HG02798 (cell line): ENCODE data around the gene BPHL.
"Not testable (repeated sequence)": the region's sequence is repeated elsewhere in the genome, so short reads cannot be mapped to it uniquely, and the experiment has no call there.

ENCODE experiments used
- ATAC-seq: cut with Tn5 transposase; IDR thresholded peaks from one replicate; pipeline ENCODE4 v1.9.1; 2021; ENCODE audit warnings: mild to moderate bottlenecking; ENCODE audit not compliant: unreplicated experiment, poor library complexity

BPHL gene

GRCh38 chr6:3119040-3119723 is 671 bp downstream of the BPHL start:
- ATAC-seq, result peak; percentile 24

GRCh38 chr6:3120765-3121089 is 2.2 kb downstream of the BPHL start:
- no peak for ATAC-seq

- ATAC-seq, result no peak
These were observed 4.3 kb downstream of the BPHL start for GRCh38 chr6:3122823-3123182.

- no peak for ATAC-seq
These were observed 6.2 kb downstream of the BPHL start for GRCh38 chr6:3124667-3125066.

- no peak for ATAC-seq
These were observed 7.3 kb downstream of the BPHL start for GRCh38 chr6:3125815-3126214.

- ATAC-seq, result no peak
These were observed 10.0 kb downstream of the BPHL start for GRCh38 chr6:3128356-3129108.

GRCh38 chr6:3131695-3132094 is 13.2 kb downstream of the BPHL start:
- no peak for ATAC-seq

GRCh38 chr6:3133515-3133914 is 15.0 kb downstream of the BPHL start:
- no peak for ATAC-seq

GRCh38 chr6:3135668-3136291 is 17.3 kb downstream of the BPHL start:
- ATAC-seq, result no peak

GRCh38 chr6:3136292-3137011 is 17.9 kb downstream of the BPHL start:
- ATAC-seq, result no peak

GRCh38 chr6:3137057-3137777 is 18.7 kb downstream of the BPHL start:
- ATAC-seq, result no peak

- not testable (repeated sequence) for ATAC-seq
These were observed 19.4 kb downstream of the BPHL start for GRCh38 chr6:3137873-3138272.

GRCh38 chr6:3138341-3138740 is 19.8 kb downstream of the BPHL start:
- ATAC-seq, result no peak

- ATAC-seq, result no peak
These were observed 20.8 kb downstream of the BPHL start for GRCh38 chr6:3139090-3139903.

GRCh38 chr6:3140201-3140600 is 21.7 kb downstream of the BPHL start:
- ATAC-seq, result no peak

- no peak for ATAC-seq
These were observed 24.0 kb downstream of the BPHL start for GRCh38 chr6:3142536-3142935.

- no peak for ATAC-seq
These were observed 24.6 kb downstream of the BPHL start for GRCh38 chr6:3143158-3143557.

- no peak for ATAC-seq
These were observed 26.1 kb downstream of the BPHL start for GRCh38 chr6:3144571-3144970.

- no peak for ATAC-seq
These were observed 29.6 kb downstream of the BPHL start for GRCh38 chr6:3147914-3148757.
